Measurements from ENCODE around the gene MFSD12.

Gene MFSD12

DNA sequence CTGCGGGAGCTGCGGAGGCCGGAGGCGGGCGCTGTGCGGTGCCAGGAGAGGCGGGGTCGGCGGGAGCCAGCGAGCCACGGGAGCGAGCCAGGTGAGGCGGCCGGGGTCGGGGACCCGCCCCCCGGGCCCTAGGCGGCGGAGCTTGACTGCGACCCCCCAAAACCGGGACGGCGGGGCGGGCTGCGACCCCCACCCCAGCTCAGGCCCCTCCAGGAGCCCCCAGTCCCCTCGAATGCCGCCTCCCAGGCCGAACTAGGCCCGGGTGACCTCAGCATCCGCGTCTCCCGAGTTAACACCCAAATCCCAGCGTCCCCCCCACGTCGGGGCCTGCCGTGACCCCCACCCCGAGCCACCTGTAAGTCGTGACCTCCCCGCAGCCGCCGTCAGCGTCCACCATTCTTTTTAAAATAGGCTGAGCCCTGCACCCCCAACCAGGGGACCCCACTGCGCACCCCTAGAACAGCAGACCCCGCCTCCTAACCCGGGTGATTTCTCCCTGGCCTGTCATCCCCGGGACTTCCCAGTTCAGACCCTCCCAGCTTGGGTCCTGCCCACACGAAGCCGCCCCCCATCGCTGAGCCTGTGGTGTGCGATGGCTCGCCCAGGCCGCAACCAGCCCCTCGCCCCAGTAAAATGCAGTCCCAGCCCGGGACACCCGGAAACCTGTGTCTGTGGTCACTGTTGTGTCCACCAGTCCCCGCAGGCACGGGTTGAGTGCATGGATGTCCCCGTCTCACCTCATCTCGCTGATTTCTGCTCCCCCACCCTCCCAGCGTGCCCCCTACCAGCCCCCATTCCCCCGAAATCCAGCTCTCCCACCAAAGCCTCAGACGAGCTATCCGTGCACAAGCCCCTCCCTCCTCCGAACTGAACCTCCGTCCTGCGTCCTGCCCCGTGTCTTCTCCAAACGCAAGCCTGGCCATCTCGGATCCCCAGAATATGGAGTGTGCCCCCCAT is 50.7 kb downstream of the MFSD12 start:
- no peaks in the 10 kb centered on the region for H3K9me2 ChIP-seq (replicated peaks; ENCODE audit: insufficient read depth, low read length)
- H4K20me1 ChIP-seq (ENCODE audit: insufficient read depth, low read length) = no peaks in the 10 kb centered on the region
- H3K27me3 ChIP-seq (replicated peaks; ENCODE audit: insufficient read depth, low read length) = no peaks in the 10 kb centered on the region
- H3K27ac ChIP-seq (ENCODE audit: low read length) = peak overlapping the region; percentile 21; the same call in 1 of the 2 replicates
- H3K79me2 ChIP-seq (ENCODE audit: low read length) = peaks cover 54% of the 10 kb centered on the region
- DNase-seq = peak; percentile 17
- H3K4me3 ChIP-seq (ENCODE audit: low read length) = peak overlapping the region; percentile 93
- H3K4me1 ChIP-seq (ENCODE audit: low read length) = peaks cover 6% of the 10 kb centered on the region
- H2AFZ ChIP-seq (ENCODE audit: low read length) = peak overlapping the region; percentile 76
- no peak for TF ChIP-seq EZH2phosphoT487 (IDR thresholded peaks at IDR 0.05; ENCODE audit: low read length)
- TF ChIP-seq, protein P1, sequence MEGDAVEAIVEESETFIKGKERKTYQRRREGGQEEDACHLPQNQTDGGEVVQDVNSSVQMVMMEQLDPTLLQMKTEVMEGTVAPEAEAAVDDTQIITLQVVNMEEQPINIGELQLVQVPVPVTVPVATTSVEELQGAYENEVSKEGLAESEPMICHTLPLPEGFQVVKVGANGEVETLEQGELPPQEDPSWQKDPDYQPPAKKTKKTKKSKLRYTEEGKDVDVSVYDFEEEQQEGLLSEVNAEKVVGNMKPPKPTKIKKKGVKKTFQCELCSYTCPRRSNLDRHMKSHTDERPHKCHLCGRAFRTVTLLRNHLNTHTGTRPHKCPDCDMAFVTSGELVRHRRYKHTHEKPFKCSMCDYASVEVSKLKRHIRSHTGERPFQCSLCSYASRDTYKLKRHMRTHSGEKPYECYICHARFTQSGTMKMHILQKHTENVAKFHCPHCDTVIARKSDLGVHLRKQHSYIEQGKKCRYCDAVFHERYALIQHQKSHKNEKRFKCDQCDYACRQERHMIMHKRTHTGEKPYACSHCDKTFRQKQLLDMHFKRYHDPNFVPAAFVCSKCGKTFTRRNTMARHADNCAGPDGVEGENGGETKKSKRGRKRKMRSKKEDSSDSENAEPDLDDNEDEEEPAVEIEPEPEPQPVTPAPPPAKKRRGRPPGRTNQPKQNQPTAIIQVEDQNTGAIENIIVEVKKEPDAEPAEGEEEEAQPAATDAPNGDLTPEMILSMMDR (IDR thresholded peaks at IDR 0.05; ENCODE audit: low read length) = no peak
- no peak for TF ChIP-seq EZH2 (optimal IDR thresholded peaks at IDR 0.05; ENCODE audit: low read depth, low read length)
- no peaks in the 10 kb centered on the region for H3K9me3 ChIP-seq (replicated peaks; ENCODE audit: insufficient read depth, low read length)
- H3K36me3 ChIP-seq (replicated peaks; ENCODE audit: insufficient read depth, low read length) = no peaks in the 10 kb centered on the region
- H3F3A ChIP-seq (ENCODE audit: insufficient read depth, low read length) = no peaks in the 10 kb centered on the region
- peak overlapping the region; percentile 94 for H3K9ac ChIP-seq (ENCODE audit: low read length)
- peak overlapping the region; percentile 64 for H3K4me2 ChIP-seq (ENCODE audit: low read depth, low read length)

DNA sequence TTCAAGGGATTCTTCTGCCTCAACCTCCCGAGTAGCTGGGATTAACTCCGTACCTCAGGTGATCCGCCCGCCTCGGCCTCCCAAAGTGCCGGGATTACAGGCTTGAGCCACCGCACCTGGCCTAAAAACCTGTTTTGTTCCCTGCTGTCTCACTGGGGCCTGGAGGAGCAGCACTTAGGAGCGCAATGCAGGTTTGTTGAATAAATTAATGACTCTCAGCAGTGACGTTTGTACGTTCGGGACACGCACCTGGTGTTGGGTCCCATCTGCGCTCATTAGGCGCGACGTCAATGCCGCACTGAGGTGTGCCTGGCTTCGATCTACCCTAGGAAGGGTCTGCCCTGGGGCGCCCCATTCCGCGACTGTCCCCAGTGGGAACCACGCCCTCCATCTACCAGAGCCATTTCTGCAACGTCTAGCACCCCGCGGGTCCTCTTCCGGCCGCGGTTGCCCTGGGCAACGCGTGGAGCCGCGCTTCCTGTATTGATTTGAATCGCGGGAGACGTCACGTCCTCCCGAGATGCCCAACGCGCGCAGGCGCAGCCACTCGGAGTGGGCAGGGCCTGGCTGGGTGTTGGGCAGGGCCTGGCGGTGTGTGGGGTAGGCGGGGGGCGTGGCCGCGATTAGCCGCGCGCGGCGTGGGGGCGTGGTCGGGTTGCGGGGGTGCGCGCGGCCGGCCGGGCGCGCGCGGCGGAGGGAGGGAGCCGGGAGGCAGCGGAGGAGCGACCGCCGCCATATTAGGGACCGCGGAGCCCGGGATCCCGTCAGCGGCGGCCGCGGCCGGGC is 51.6 kb downstream of the MFSD12 start, which contains the start of gene FZR1:
TSS of gene FZR1 (plus strand) at position 714 of the 786 bp plus-strand sequence. CDS start 16,679 bp downstream, outside the sequence.
- H3K36me3 ChIP-seq (replicated peaks; ENCODE audit: insufficient read depth, low read length) = no peaks in the 10 kb centered on the region
- H3K9me3 ChIP-seq (replicated peaks; ENCODE audit: insufficient read depth, low read length) = no peaks in the 10 kb centered on the region
- H3K4me2 ChIP-seq (ENCODE audit: low read depth, low read length) = peak within 1 kb of the TSS; percentile 72
- H2AFZ ChIP-seq (ENCODE audit: low read length) = peak within 1 kb of the TSS; percentile 80
- no peaks in the 10 kb centered on the region for H4K20me1 ChIP-seq (ENCODE audit: insufficient read depth, low read length)
- DNase-seq = peak; percentile 100
- TF ChIP-seq EZH2 (optimal IDR thresholded peaks at IDR 0.05; ENCODE audit: low read depth, low read length) (no peak), EZH2phosphoT487 (IDR thresholded peaks at IDR 0.05; ENCODE audit: low read length) (no peak)
- TF ChIP-seq, protein P1 (IDR thresholded peaks at IDR 0.05; ENCODE audit: low read length) = no peak
- peaks cover 6% of the 10 kb centered on the region for H3K4me1 ChIP-seq (ENCODE audit: low read length)
- no peaks in the 10 kb centered on the region for H3F3A ChIP-seq (ENCODE audit: insufficient read depth, low read length)
- no peaks in the 10 kb centered on the region for H3K27me3 ChIP-seq (replicated peaks; ENCODE audit: insufficient read depth, low read length)
- no peaks in the 10 kb centered on the region for H3K9me2 ChIP-seq (replicated peaks; ENCODE audit: insufficient read depth, low read length)
- H3K27ac ChIP-seq (ENCODE audit: low read length) = peak within 1 kb of the TSS; percentile 71
- peaks cover 45% of the 10 kb centered on the region for H3K79me2 ChIP-seq (ENCODE audit: low read length)
- H3K9ac ChIP-seq (ENCODE audit: low read length) = peak within 1 kb of the TSS; percentile 94
- H3K4me3 ChIP-seq (ENCODE audit: low read length) = peak within 1 kb of the TSS; percentile 93

DNA sequence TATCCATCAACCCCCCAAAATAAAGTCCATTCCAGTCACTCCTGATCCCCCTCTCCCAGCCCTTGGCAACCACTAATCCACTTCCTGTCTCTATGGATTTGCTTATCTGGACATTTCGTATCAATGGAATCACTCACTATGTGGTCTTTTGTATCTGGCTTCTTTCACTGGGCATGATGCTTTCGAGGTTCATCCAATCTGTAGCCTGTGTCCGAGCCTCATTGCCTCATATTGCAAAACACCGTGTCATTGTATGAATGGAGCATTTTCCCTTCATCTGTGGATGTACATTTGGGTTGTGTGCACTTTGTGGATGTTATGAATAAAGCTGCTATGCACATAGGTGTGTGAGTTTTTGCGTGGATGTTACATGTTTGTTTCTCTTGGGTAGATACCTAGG is 52.7 kb downstream of the MFSD12 start:
- peaks cover 43% of the 10 kb centered on the region for H3K79me2 ChIP-seq (ENCODE audit: low read length)
- TF ChIP-seq EZH2phosphoT487 (IDR thresholded peaks at IDR 0.05; ENCODE audit: low read length) = no peak
- no peak for TF ChIP-seq EZH2 (optimal IDR thresholded peaks at IDR 0.05; ENCODE audit: low read depth, low read length)
- TF ChIP-seq, protein P1 (IDR thresholded peaks at IDR 0.05; ENCODE audit: low read length) = no peak
- no peaks in the 10 kb centered on the region for H3K27me3 ChIP-seq (replicated peaks; ENCODE audit: insufficient read depth, low read length)
- DNase-seq = no peak
- H3K4me1 ChIP-seq (ENCODE audit: low read length) = peaks cover 7% of the 10 kb centered on the region
- H3K4me3 ChIP-seq (ENCODE audit: low read length) = no peak overlapping the region
- peak overlapping the region; percentile 72; the same call in 1 of the 2 replicates for H3K4me2 ChIP-seq (ENCODE audit: low read depth, low read length)
- no peaks in the 10 kb centered on the region for H3F3A ChIP-seq (ENCODE audit: insufficient read depth, low read length)
- H4K20me1 ChIP-seq (ENCODE audit: insufficient read depth, low read length) = no peaks in the 10 kb centered on the region
- no peaks in the 10 kb centered on the region for H3K9me2 ChIP-seq (replicated peaks; ENCODE audit: insufficient read depth, low read length)
- no peak overlapping the region for H3K27ac ChIP-seq (ENCODE audit: low read length)
- no peak overlapping the region for H3K9ac ChIP-seq (ENCODE audit: low read length)
- no peak overlapping the region for H2AFZ ChIP-seq (ENCODE audit: low read length)
- H3K36me3 ChIP-seq (replicated peaks; ENCODE audit: insufficient read depth, low read length) = no peaks in the 10 kb centered on the region
- no peaks in the 10 kb centered on the region for H3K9me3 ChIP-seq (replicated peaks; ENCODE audit: insufficient read depth, low read length)

All from MM.1S (cell line).